Osteoblast (primary cell): Measurements from ENCODE around the gene ENPEP. TPM values are rescaled to one million over a fixed set of nuclear protein-coding genes. Genes with fewer than 3 reads are reported as not detected.

ENCODE experiments used
- DNase-seq: peaks from one replicate; pipeline ENCODE4 v3.0.0; 2011; ENCODE audit warnings: low spot score, mixed read lengths; ENCODE audit not compliant: insufficient read length; ENCODE audit errors: missing footprints
- H2AFZ ChIP-seq: 2 replicates; pipeline ENCODE4 v1.6.0; 2011; ENCODE audit warnings: mild to moderate bottlenecking, low read length
- H3K27ac ChIP-seq: 2 replicates; pipeline ENCODE4 v1.5.1; 2011; ENCODE audit warnings: mild to moderate bottlenecking, low read depth, low read length, moderate library complexity
- H3K27me3 ChIP-seq: 2 replicates; pipeline ENCODE4 v1.6.0; 2012; ENCODE audit warnings: mild to moderate bottlenecking, control low read depth, inconsistent platforms, low read length, moderate library complexity; ENCODE audit not compliant: insufficient read depth
- H3K36me3 ChIP-seq: 2 replicates; pipeline ENCODE4 v1.5.1; 2011; ENCODE audit warnings: mild to moderate bottlenecking, low read length, control low read depth, moderate library complexity; ENCODE audit not compliant: insufficient read depth
- H3K4me1 ChIP-seq: 2 replicates; pipeline ENCODE4 v1.5.1; 2011; ENCODE audit warnings: mild to moderate bottlenecking, low read length, control low read depth, moderate library complexity; ENCODE audit not compliant: insufficient read depth
- H3K4me2 ChIP-seq: 2 replicates; pipeline ENCODE4 v1.6.0; 2011; ENCODE audit warnings: mild to moderate bottlenecking, low read length; ENCODE audit not compliant: insufficient read depth
- H3K4me3 ChIP-seq: fragments of 200-600 bp; sonication (generic); 3 replicates; pipeline ENCODE4 v1.5.1; 2012; ENCODE audit warnings: mild to moderate bottlenecking, low read length, inconsistent platforms; ENCODE audit not compliant: insufficient read depth
- H3K79me2 ChIP-seq: 2 replicates; pipeline ENCODE4 v1.6.0; 2012; ENCODE audit warnings: mild to moderate bottlenecking, low read length, control low read depth, inconsistent platforms; ENCODE audit not compliant: insufficient read depth
- H3K9me3 ChIP-seq: 2 replicates; pipeline ENCODE4 v1.5.1; 2011; ENCODE audit warnings: low read depth, low read length, control low read depth
- H4K20me1 ChIP-seq: 2 replicates; pipeline ENCODE4 v1.6.0; 2012; ENCODE audit warnings: mild to moderate bottlenecking, low read length, control low read depth; ENCODE audit not compliant: insufficient read depth
- CTCF ChIP-seq: IDR thresholded peaks from 2 replicates; pipeline ENCODE4 v1.5.1; 2011; ENCODE audit warnings: mild to moderate bottlenecking, low read depth, low read length, moderate library complexity; ENCODE audit errors: extremely low read depth
- total RNA-seq: library from RNA; depleted of rRNA; stranded (reverse); fragments of >200 nt; gene quantifications from 2 replicates; pipeline ENCODE4 v1.2.3, GENCODE V29; 2012

The ENPEP gene
- total RNA-seq, 1 donor = 1.1 TPM

- Histone ChIP-seq H3K4me2 (no peak overlapping the region), H3K27me3 (no peaks in the 10 kb centered on the region), H3K36me3 (no peaks in the 10 kb centered on the region), H3K4me1 (no peaks in the 10 kb centered on the region), H3K4me3 (no peak overlapping the region), H3K79me2 (no peaks in the 10 kb centered on the region), H4K20me1 (no peaks in the 10 kb centered on the region), H3K27ac (no peak overlapping the region), H2AFZ (no peak overlapping the region), H3K9me3 (no peaks in the 10 kb centered on the region)
- no peak for DNase-seq
- TF ChIP-seq CTCF = no peak
These were observed 17.3 kb upstream of the ENPEP start for GRCh38 chr4:110458494-110459266.

- no peaks in the 10 kb centered on the region for H3K79me2 ChIP-seq
- H3K36me3 ChIP-seq = no peaks in the 10 kb centered on the region
- H4K20me1 ChIP-seq = no peaks in the 10 kb centered on the region
- H3K4me3 ChIP-seq = no peak overlapping the region
- no peak overlapping the region for H2AFZ ChIP-seq
- H3K4me2 ChIP-seq = no peak overlapping the region
- no peaks in the 10 kb centered on the region for H3K4me1 ChIP-seq
- no peak for TF ChIP-seq CTCF
- DNase-seq = no peak
- H3K27me3 ChIP-seq = no peaks in the 10 kb centered on the region
- no peaks in the 10 kb centered on the region for H3K9me3 ChIP-seq
- no peak overlapping the region for H3K27ac ChIP-seq
These were observed 15.7 kb upstream of the ENPEP start for GRCh38 chr4:110460074-110460746.

- H3K36me3 ChIP-seq = no peaks in the 10 kb centered on the region
- TF ChIP-seq CTCF = no peak
- no peak overlapping the region for H3K4me2 ChIP-seq
- H2AFZ ChIP-seq = no peak overlapping the region
- no peak for DNase-seq
- H3K79me2 ChIP-seq = no peaks in the 10 kb centered on the region
- no peaks in the 10 kb centered on the region for H3K27me3 ChIP-seq
- H3K4me3 ChIP-seq = no peak overlapping the region
- H3K27ac ChIP-seq = no peak overlapping the region
- H4K20me1 ChIP-seq = no peaks in the 10 kb centered on the region
- H3K9me3 ChIP-seq = peaks cover 3% of the 10 kb centered on the region
- H3K4me1 ChIP-seq = no peaks in the 10 kb centered on the region
These were observed 8.6 kb upstream of the ENPEP start for GRCh38 chr4:110467400-110467799.

- no peaks in the 10 kb centered on the region for H3K27me3 ChIP-seq
- peaks cover 3% of the 10 kb centered on the region for H3K9me3 ChIP-seq
- H2AFZ ChIP-seq = no peak overlapping the region
- peaks cover 13% of the 10 kb centered on the region for H3K4me1 ChIP-seq
- H3K79me2 ChIP-seq = no peaks in the 10 kb centered on the region
- no peaks in the 10 kb centered on the region for H3K36me3 ChIP-seq
- TF ChIP-seq CTCF = no peak
- DNase-seq = no peak
- H4K20me1 ChIP-seq = no peaks in the 10 kb centered on the region
- H3K4me2 ChIP-seq = no peak overlapping the region
- H3K4me3 ChIP-seq = no peak overlapping the region
- no peak overlapping the region for H3K27ac ChIP-seq
These were observed 3.2 kb upstream of the ENPEP start for GRCh38 chr4:110472583-110473329.
